HEK293 (cell line): Measurements from ENCODE around the gene PLAAT1.

Experiments used
- CTCF ChIP-seq: fragments of 450-650 bp; formaldehyde crosslinking; IDR thresholded peaks from 2 replicates; pipeline ENCODE4 v1.5.1; 2016; ENCODE audit warnings: missing biosample characterization, missing genetic modification characterization
- KLF16 ChIP-seq: fragments of 450-650 bp; formaldehyde crosslinking; IDR thresholded peaks from 2 replicates; pipeline ENCODE4 v1.5.1; 2017; ENCODE audit warnings: missing biosample characterization, missing genetic modification characterization
- OVOL3 ChIP-seq: fragments of 450-650 bp; formaldehyde crosslinking; IDR thresholded peaks from 2 replicates; pipeline ENCODE4 v1.5.1; 2016; ENCODE audit warnings: missing biosample characterization, missing genetic modification characterization
- PRDM10 ChIP-seq: fragments of 450-650 bp; formaldehyde crosslinking; IDR thresholded peaks from 2 replicates; pipeline ENCODE4 v1.5.1; 2016; ENCODE audit warnings: missing biosample characterization, missing genetic modification characterization
- SCRT2 ChIP-seq: fragments of 450-650 bp; formaldehyde crosslinking; IDR thresholded peaks from 2 replicates; pipeline ENCODE4 v1.5.1; 2016; ENCODE audit warnings: missing biosample characterization, missing genetic modification characterization
- ZBTB20 ChIP-seq: fragments of 450-650 bp; formaldehyde crosslinking; IDR thresholded peaks from 2 replicates; pipeline ENCODE4 v1.5.1; 2016; ENCODE audit warnings: missing biosample characterization, missing genetic modification characterization
- ZBTB21 ChIP-seq: fragments of 450-650 bp; formaldehyde crosslinking; IDR thresholded peaks from 2 replicates; pipeline ENCODE4 v1.5.1; 2017; ENCODE audit warnings: missing biosample characterization, missing genetic modification characterization
- ZNF146 ChIP-seq: fragments of 450-650 bp; formaldehyde crosslinking; IDR thresholded peaks from 2 replicates; pipeline ENCODE4 v1.5.1; 2016; ENCODE audit warnings: missing biosample characterization, missing genetic modification characterization
- ZNF155 ChIP-seq: fragments of 450-650 bp; formaldehyde crosslinking; IDR thresholded peaks from 2 replicates; pipeline ENCODE4 v1.5.1; 2016; ENCODE audit warnings: missing biosample characterization, missing genetic modification characterization
- ZNF423 ChIP-seq: fragments of 450-650 bp; formaldehyde crosslinking; IDR thresholded peaks from 2 replicates; pipeline ENCODE4 v1.5.1; 2016; ENCODE audit warnings: missing biosample characterization, missing genetic modification characterization
- ZNF529 ChIP-seq: fragments of 450-650 bp; formaldehyde crosslinking; IDR thresholded peaks from 2 replicates; pipeline ENCODE4 v1.5.1; 2017; ENCODE audit warnings: missing genetic modification characterization, missing biosample characterization; ENCODE audit not compliant: insufficient replicate concordance
- ZNF530 ChIP-seq: fragments of 450-650 bp; formaldehyde crosslinking; IDR thresholded peaks from 2 replicates; pipeline ENCODE4 v1.5.1; 2016; ENCODE audit warnings: low read depth, missing biosample characterization, missing genetic modification characterization
- TF ChIP-seq, protein P1 (sequence below): fragments of 450-650 bp; formaldehyde crosslinking; IDR thresholded peaks from 2 replicates; pipeline ENCODE4 v1.5.1; 2017; ENCODE audit warnings: missing biosample characterization, missing genetic modification characterization
- TF ChIP-seq, protein P2 (sequence below): sonication (generic); formaldehyde crosslinking; IDR thresholded peaks from 2 replicates; pipeline ENCODE4 v1.8.1; 2022; ENCODE audit warnings: mild to moderate bottlenecking, moderate library complexity, missing genetic modification reagents

DNA sequence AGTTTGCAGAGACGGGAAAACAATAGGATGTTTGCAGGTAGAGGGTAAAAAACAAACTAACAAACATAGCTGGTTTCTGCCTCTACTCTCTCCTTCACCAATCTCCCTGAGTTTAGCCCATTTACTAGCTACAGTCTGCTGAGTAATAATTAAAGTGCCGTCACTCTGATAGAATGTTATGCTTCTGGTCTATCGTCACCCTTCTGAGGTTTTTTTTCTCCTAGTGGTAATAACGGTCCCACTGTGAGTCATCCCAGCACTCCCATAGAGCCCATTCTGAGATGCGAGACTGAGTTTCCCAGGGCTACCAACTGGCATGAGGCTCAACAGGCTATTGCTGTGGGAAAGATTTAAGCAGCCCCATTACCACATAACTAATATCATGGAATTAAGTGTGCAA lies 56.4 kb downstream of the PLAAT1 start:
- TF ChIP-seq ZNF146 (tag by site-specific recombination) (no peak), ZNF423 (no peak), OVOL3 (tag by site-specific recombination) (no peak), CTCF (tag by site-specific recombination) (no peak), ZNF155 (no peak), KLF16 (tag by site-specific recombination) (no peak), ZNF529 (tag by site-specific recombination) (no peak), PRDM10 (tag by site-specific recombination) (no peak), ZNF530 (no peak), SCRT2 (no peak), ZBTB20 (tag by site-specific recombination) (no peak), ZBTB21 (tag by site-specific recombination) (0 out of 2 replicates have a peak, but pooled peaks have one; percentile 19)
- TF ChIP-seq, protein P1, sequence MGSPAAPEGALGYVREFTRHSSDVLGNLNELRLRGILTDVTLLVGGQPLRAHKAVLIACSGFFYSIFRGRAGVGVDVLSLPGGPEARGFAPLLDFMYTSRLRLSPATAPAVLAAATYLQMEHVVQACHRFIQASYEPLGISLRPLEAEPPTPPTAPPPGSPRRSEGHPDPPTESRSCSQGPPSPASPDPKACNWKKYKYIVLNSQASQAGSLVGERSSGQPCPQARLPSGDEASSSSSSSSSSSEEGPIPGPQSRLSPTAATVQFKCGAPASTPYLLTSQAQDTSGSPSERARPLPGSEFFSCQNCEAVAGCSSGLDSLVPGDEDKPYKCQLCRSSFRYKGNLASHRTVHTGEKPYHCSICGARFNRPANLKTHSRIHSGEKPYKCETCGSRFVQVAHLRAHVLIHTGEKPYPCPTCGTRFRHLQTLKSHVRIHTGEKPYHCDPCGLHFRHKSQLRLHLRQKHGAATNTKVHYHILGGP (tag by site-specific recombination), result no peak
- TF ChIP-seq, protein P2, sequence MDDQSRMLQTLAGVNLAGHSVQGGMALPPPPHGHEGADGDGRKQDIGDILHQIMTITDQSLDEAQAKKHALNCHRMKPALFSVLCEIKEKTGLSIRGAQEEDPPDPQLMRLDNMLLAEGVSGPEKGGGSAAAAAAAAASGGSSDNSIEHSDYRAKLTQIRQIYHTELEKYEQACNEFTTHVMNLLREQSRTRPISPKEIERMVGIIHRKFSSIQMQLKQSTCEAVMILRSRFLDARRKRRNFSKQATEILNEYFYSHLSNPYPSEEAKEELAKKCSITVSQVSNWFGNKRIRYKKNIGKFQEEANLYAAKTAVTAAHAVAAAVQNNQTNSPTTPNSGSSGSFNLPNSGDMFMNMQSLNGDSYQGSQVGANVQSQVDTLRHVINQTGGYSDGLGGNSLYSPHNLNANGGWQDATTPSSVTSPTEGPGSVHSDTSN (CRISPR knock-in tag), result no peak
